AG09319 (cell line): ENCODE data around the gene RBM4B.
"Not testable (repeated sequence)": the region's sequence is repeated elsewhere in the genome, so short reads cannot be mapped to it uniquely, and the experiment has no call there.

Source experiments
- DNase-seq: peaks from one replicate; pipeline ENCODE4 v3.0.0-alpha.2; 2010; ENCODE audit warnings: low read depth; ENCODE audit errors: extremely low read depth
- TF ChIP-seq, protein P1 (sequence below): IDR thresholded peaks from 2 replicates; pipeline ENCODE4 v1.5.1; 2011; ENCODE audit warnings: low read depth, mild to moderate bottlenecking, inconsistent platforms, low read length, moderate library complexity

The RBM4B gene

DNA sequence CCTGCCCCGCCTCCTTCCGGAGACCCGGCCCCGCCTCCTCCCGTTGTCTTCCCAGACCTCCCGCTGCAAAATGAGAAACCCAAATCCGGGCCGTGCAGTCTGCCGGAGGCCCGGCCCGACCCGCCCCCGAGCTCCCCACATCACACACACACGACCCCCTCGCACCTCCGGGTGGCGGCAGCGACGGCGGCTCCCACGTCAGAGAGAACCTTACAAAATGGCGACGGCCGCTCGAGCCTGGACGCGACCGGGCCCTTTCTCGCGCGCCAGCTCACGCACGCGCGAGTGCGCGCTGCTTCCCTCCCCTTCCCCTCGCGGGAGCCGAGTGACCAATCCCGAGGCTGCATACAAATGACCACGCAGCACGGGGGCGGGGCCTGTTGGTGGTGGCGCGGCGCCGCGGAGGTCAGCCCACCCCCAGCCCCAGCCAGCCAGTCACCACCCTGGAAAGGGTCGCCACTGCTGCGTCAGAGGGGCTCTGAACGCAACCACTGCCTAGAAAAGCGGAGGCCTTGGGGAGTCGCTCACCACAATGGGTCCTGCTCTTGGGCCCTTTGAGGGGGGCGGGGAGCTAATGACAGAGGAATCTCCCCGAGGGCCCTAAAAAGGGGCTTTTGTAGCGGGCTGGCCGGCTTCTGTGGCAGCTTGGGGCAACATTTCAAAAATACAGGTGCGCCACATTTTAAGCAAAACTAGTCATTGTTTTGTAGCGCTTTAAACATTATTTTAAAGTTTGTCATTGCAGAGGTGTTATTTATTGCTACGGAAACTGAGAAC is at the start of gene RBM4B:
RBM4B (minus strand) TSS at position 289 of the 777 bp plus-strand sequence. CDS start 808 bp downstream, outside the sequence.
- TF ChIP-seq, protein P1, sequence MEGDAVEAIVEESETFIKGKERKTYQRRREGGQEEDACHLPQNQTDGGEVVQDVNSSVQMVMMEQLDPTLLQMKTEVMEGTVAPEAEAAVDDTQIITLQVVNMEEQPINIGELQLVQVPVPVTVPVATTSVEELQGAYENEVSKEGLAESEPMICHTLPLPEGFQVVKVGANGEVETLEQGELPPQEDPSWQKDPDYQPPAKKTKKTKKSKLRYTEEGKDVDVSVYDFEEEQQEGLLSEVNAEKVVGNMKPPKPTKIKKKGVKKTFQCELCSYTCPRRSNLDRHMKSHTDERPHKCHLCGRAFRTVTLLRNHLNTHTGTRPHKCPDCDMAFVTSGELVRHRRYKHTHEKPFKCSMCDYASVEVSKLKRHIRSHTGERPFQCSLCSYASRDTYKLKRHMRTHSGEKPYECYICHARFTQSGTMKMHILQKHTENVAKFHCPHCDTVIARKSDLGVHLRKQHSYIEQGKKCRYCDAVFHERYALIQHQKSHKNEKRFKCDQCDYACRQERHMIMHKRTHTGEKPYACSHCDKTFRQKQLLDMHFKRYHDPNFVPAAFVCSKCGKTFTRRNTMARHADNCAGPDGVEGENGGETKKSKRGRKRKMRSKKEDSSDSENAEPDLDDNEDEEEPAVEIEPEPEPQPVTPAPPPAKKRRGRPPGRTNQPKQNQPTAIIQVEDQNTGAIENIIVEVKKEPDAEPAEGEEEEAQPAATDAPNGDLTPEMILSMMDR: no peak
- peak; percentile 84 for DNase-seq

- no peak for DNase-seq
- TF ChIP-seq, protein P1: no peak
Measured at GRCh38 chr11:66725647-66726046, 48.0 kb upstream of the RBM4B start.

DNA sequence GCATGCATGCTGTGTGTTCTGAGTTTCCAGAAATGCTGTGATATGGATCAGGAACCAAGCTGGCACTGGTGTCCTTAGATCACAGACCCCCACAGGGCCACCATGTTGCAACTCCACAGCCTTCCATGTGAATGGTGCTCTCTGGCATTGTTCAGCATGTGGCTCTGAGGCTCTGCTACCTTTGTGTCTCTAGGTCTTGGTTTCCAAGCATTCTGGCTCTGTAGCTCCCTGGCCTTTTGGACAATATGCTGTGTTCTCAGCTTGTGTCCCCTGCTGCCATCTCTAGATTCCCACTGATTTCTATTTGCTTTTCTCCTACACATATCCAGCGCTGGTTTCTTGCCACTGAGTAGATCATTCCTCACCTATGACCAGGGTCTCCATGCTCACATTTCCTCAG is 47.4 kb upstream of the RBM4B start:
- DNase-seq: no peak
- TF ChIP-seq, protein P1: no peak

GRCh38 chr11:66724167-66724566 is 46.5 kb upstream of the RBM4B start:
- DNase-seq: not testable (repeated sequence)

DNA sequence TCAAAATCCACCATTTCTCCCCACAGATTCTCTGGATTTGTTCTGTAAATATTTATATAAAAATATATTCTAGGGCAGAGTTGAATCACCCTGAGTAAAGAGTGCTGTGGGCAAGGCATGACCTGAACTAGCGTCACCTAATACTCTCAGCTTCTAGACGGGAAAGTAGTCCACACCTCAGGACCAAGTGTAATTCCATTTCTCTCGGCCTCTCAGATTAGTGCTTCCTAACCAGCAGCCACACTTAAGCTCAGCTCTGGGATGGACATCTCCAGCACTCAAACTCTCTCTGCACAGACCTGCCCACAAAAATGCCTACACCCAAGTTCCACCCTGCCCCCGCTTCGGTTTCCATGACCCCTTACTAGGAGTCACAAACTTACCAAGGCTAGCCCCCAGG is 46.0 kb upstream of the RBM4B start:
- DNase-seq: no peak
- TF ChIP-seq, protein P1: no peak

DNA sequence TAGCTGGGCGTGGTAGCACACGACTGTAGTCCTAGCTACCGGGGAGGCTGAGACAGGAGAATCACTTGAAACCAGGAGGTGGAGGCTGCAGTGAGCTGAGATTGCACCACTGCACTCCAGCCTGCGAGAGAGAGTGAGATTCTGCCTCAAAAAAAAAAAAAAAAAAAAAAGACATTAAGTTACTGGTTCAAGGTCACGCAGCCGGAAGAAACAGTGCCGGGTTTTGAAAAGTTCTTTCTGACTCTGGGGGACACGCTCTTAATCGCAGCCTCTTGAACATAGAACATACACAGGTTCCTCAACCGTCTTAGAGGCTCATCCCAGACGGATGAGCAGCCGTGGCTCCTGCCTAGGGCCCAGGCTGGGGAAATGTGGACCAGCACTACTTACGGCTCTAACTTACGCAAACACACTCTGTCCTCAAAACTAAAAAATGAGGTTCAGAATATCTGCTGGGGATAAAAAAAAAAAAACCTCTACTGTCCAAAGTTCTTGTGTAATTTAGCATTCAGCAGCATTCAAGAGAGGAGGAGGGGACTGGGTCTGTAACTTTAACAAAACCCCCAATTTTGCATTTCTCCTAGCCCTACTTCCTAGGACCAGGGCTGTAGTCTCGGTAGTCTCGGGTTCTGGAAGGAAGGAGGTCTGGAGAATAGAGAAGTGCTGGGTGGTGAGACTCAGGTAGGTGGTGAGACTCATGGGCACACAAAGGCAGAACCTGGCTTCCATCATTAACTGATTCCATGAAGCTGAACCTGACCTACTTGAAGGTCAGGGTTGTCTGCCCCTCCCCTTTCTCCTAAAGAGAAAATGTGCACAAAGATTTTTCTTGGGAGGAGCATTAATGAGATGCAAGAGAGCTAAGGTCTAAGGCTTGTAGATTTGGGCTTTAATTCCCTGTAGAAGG is 45.3 kb upstream of the RBM4B start:
- no peak for DNase-seq
- TF ChIP-seq, protein P1: no peak

DNA sequence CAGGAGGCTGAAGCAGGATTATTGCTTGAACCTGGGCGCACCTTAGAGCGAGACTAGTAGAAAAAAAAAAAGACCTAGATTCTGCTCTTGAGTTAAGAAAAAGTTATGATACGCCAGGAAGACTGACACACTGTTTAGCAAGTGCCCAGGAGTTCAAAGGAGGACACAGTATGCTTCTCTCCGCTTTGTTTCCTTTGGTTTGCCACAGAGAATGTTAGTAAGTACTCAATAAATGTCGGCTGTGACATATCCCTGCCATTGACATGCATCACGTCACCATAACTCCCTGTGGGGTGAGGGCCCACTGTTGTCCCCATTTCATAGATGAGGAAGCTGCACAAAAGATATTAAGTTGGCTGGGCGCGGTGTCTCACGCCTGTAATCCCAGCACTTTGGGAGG is 44.3 kb upstream of the RBM4B start:
- no peak for DNase-seq

More for the DNA sequence above, 44.3 kb upstream of the RBM4B start:
- TF ChIP-seq, protein P1: no peak
